Lung (tissue), 12 donors: Measurements from ENCODE around the gene RXRG. TPM values are rescaled to one million over a fixed set of nuclear protein-coding genes. Genes with fewer than 3 reads are reported as not detected.

Experiments used
- ATAC-seq: fragments of 200-7000 bp; cut with Tn5 transposase; one replicate; pipeline ENCODE4 v1.9.1; 2020; ENCODE audit warnings: moderate number of reproducible peaks; ENCODE audit not compliant: insufficient read depth, low FRiP score
- DNase-seq, 3 donors: peaks; one replicate each; pipeline ENCODE4 v3.0.0-alpha.2; 2013 to 2017
- H3K27ac ChIP-seq, 2 donors: one replicate each; pipeline ENCODE4 v1.5.1; 2013; ENCODE audit warnings: mild to moderate bottlenecking in 2 of 2, moderate library complexity in 2 of 2, control low read depth in 1 of 2, inconsistent platforms in 1 of 2, low read depth in 1 of 2, low read length in 1 of 2
- H3K27me3 ChIP-seq, 3 donors: one replicate each; pipeline ENCODE4 v1.5.1; 2013; ENCODE audit warnings: low read length in 2 of 3; ENCODE audit not compliant: control insufficient read depth in 3 of 3, insufficient read depth in 3 of 3
- H3K36me3 ChIP-seq, 4 donors: one replicate each; pipeline ENCODE4 v1.5.1; 2013; ENCODE audit warnings: low read length in 4 of 4, mild to moderate bottlenecking in 1 of 4, moderate library complexity in 1 of 4; ENCODE audit not compliant: control insufficient read depth in 4 of 4, insufficient read depth in 4 of 4
- H3K4me1 ChIP-seq, 5 donors: one replicate each; pipeline ENCODE4 v1.5.1; 2013; ENCODE audit warnings: low read length in 5 of 5, mild to moderate bottlenecking in 2 of 5, moderate library complexity in 1 of 5; ENCODE audit not compliant: control insufficient read depth in 5 of 5, insufficient read depth in 5 of 5
- H3K4me3 ChIP-seq: one replicate; pipeline ENCODE4 v1.5.1; 2013; ENCODE audit warnings: mild to moderate bottlenecking, control low read depth, moderate library complexity
- H3K9ac ChIP-seq, 2 donors: one replicate each; pipeline ENCODE4 v1.5.1; 2013; ENCODE audit warnings: low read length in 2 of 2, control low read depth in 1 of 2; ENCODE audit not compliant: insufficient read depth in 1 of 2
- H3K9me3 ChIP-seq, 4 donors: one replicate each; pipeline ENCODE4 v1.5.1; 2013; ENCODE audit warnings: low read length in 3 of 4, mild to moderate bottlenecking in 1 of 4, moderate library complexity in 1 of 4; ENCODE audit not compliant: control insufficient read depth in 4 of 4, insufficient read depth in 3 of 4
- WGBS, 2 donors: extraction: QIAGEN DNeasy Blood & Tissue Kit; methylation state at CpG; one replicate each; pipeline ENCODE4 v1.1.7; 2013; 5-methylcytosine and 5-hydroxymethylcytosine counted together
- polyA plus RNA-seq, 2 donors: library from polyadenylated mRNA; stranded (reverse); fragments of 200-250 nt; gene quantifications; one replicate each; pipeline ENCODE4 v1.2.1, GENCODE V29; 2013
- total RNA-seq, 2 donors: library from RNA; depleted of rRNA in 1 of 2; stranded (reverse); fragments of >200 nt in 1 of 2; gene quantifications; one replicate each; pipeline ENCODE4 v1.2.1, GENCODE V29; 2014 to 2021
- TF ChIP-seq, protein P1 (sequence below): IDR thresholded peaks from 2 replicates; pipeline ENCODE4 v1.5.1; 2012; ENCODE audit warnings: mild to moderate bottlenecking; ENCODE audit errors: control extremely low read depth, extremely low read depth
- donor health status: control.
- donor health status: control.
- donor health status: Bipolar disorder and iron deficiency.
- donor health status: healthy.
- donor health status: DM: yes; HTN: yes; CAD: no.

The RXRG gene
- total and polyA plus RNA-seq, 4 donors, result 0.55 to 3.0 (median 1.7) TPM

DNA sequence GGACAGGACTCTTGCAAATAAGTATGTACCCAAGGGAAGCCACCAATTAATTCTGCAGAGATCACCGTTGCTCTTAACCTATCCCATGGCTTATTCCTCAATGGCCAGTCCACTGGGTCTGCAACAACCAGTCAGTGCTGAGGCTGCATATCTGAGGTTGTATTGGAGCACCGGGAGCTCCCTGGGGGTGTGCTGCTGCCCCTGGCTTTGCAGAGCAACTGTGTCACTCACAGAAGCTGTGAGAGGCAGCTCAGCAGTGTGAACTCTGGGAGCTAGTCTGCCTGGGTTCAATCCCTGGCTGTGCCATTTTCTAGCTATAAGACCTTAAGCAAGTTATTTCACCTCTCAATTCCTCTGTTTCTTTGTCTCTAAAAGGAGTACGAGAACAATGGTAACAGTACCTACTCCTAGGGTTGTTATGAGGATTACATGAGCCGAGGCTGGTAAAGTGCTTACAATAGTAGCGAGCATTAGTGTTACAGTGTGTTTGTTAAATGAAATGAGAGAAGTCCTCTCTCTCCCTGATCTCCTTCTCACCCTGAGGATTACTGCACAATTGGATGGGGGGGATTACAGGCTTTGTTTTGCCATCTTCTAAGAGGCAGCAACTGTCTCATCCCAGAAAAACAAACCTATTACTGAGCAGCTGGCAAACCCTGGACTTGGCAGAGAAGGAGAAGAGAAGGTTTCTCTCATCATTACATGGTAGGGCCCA is 3.6 kb downstream of the RXRG start:
- peaks cover 0 to 6% (median 0%) of the 10 kb centered on the region in 3 donors for H3K27me3 ChIP-seq
- no peaks in the 10 kb centered on the region for H3K9me3 ChIP-seq
- no peak overlapping the region for H3K9ac ChIP-seq
- DNase-seq (no peak), ATAC-seq (no peak)
- H3K4me1 ChIP-seq, result peaks cover 0 to 50% (median 16%) of the 10 kb centered on the region in 5 donors
- 69 to 71% methylated on average over 5 of the region's 5 CpGs for WGBS, 2 donors
- no peak overlapping the region for H3K4me3 ChIP-seq
- TF ChIP-seq, protein P1, sequence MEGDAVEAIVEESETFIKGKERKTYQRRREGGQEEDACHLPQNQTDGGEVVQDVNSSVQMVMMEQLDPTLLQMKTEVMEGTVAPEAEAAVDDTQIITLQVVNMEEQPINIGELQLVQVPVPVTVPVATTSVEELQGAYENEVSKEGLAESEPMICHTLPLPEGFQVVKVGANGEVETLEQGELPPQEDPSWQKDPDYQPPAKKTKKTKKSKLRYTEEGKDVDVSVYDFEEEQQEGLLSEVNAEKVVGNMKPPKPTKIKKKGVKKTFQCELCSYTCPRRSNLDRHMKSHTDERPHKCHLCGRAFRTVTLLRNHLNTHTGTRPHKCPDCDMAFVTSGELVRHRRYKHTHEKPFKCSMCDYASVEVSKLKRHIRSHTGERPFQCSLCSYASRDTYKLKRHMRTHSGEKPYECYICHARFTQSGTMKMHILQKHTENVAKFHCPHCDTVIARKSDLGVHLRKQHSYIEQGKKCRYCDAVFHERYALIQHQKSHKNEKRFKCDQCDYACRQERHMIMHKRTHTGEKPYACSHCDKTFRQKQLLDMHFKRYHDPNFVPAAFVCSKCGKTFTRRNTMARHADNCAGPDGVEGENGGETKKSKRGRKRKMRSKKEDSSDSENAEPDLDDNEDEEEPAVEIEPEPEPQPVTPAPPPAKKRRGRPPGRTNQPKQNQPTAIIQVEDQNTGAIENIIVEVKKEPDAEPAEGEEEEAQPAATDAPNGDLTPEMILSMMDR, result no peak
- no peaks in the 10 kb centered on the region for H3K36me3 ChIP-seq
- peak overlapping the region in 1 of 2 donors; percentile 60 for H3K27ac ChIP-seq

DNA sequence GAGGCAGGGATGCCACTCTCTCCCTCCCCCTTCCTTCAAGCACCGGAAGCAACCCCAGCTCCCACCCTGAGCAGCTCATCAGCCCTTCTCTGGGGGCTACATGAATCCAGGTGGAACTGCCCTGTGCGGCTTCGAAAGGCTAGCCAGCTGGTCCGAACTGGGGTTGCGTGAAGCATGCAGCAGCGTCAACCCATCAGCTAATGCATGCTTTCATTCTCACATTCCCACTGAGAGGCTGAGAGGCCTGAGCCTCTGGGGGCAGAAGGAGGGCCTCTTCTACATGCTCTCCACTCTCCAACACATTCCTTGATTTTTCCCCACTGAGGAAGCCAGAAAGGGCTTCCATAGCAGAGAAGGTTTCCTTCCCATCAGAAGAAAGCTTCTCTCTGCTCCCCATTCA is 5.6 kb downstream of the RXRG start:
- Histone ChIP-seq H3K27me3 (peaks cover 0 to 2% (median 0%) of the 10 kb centered on the region in 3 donors), H3K27ac (no peak overlapping the region), H3K4me1 (peaks cover 0 to 39% (median 13%) of the 10 kb centered on the region in 5 donors), H3K36me3 (no peaks in the 10 kb centered on the region), H3K9me3 (no peaks in the 10 kb centered on the region), H3K4me3 (no peak overlapping the region), H3K9ac (no peak overlapping the region)
- DNase-seq, result peak; percentile 54 to 67 (median 64)
- ATAC-seq, result no peak
- TF ChIP-seq, protein P1, result no peak
- 63 to 68% methylated on average over 5 to 6 of the region's 6 CpGs for WGBS, 2 donors

DNA sequence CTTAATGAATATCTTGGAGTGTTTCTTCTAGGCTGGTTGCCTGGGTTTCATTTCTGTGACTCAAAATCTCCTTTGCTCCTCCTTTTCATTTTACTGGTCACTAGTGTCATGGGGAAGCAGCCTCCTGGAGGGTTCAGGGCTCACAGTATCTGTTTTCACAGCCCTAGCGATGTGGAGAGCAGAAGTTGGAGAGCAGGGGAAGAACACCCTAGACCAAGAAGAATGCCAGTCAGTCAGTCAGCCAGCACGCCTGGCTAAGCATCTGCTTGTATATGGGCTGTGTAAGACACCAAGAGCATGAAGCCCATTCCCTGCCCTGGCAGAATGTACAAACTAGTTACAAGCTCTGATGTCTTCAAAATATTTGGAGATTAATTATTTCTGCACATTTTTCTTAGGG is 7.9 kb downstream of the RXRG start:
- Histone ChIP-seq H3K27me3 (no peaks in the 10 kb centered on the region), H3K27ac (no peak overlapping the region), H3K4me1 (peaks cover 0 to 24% (median 7%) of the 10 kb centered on the region in 5 donors), H3K4me3 (no peak overlapping the region), H3K9ac (no peak overlapping the region), H3K9me3 (no peaks in the 10 kb centered on the region), H3K36me3 (no peaks in the 10 kb centered on the region)
- TF ChIP-seq, protein P1, result no peak
- 83 to 86% methylated on average over 2 of the region's 2 CpGs for WGBS, 2 donors
- peak in 1 of 3 donors; percentile 17 for DNase-seq
- no peak for ATAC-seq

DNA sequence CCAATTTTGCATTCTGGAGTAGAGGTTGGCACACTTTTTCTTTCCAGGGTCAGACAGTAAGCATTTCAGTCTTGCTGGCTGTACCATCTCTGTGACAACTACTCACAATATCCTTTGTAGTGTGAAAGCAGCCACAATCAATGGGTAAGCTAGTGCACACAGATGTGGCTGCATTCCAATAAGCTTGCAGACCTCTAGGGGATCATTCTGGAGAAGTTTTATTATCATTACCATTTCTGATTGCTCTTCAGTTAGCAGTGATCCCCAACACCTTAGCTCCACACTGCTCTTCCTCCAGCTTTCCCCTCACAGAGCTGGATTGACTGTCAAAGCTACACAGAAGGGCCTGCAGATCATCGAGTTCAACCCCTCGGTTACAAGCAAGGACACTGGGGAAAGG is 9.1 kb downstream of the RXRG start:
- ATAC-seq (no peak), DNase-seq (no peak)
- TF ChIP-seq, protein P1, result no peak
- H3K9ac ChIP-seq, result no peak overlapping the region
- 72 to 82% methylated on average over 2 of the region's 2 CpGs for WGBS, 2 donors
- no peaks in the 10 kb centered on the region for H3K27me3 ChIP-seq
- no peak overlapping the region for H3K27ac ChIP-seq
- H3K9me3 ChIP-seq, result no peaks in the 10 kb centered on the region
- H3K36me3 ChIP-seq, result no peaks in the 10 kb centered on the region
- no peak overlapping the region for H3K4me3 ChIP-seq
- H3K4me1 ChIP-seq, result peaks cover 0 to 14% (median 11%) of the 10 kb centered on the region in 5 donors
